HK-2 (cell line): ENCODE measurements around the gene TMIGD3.
"Not testable (repeated sequence)": the region's sequence is repeated elsewhere in the genome, so short reads cannot be mapped to it uniquely, and the experiment has no call there.

Experiments
- DNase-seq: peaks from one replicate; pipeline ENCODE4 v3.0.0-alpha.2; 2018; ENCODE audit not compliant: unreplicated experiment

The TMIGD3 gene

GRCh38 chr1:111503585-111504060 lies at the start of gene TMIGD3, which contains the start of gene ADORA3:
TMIGD3 (minus strand) TSS chr1:111503633; CDS start chr1:111503354, 279 bp downstream.
ADORA3 (minus strand) TSS chr1:111503633; CDS start chr1:111503354, 279 bp downstream.
- DNase-seq, result no peak

GRCh38 chr1:111553196-111553595 lies 49.8 kb upstream of the TMIGD3 start:
- DNase-seq, result peak; percentile 24

GRCh38 chr1:111552587-111552986 lies 49.2 kb upstream of the TMIGD3 start:
- no peak for DNase-seq

- DNase-seq, result no peak
Measured at GRCh38 chr1:111551623-111552411, 48.4 kb upstream of the TMIGD3 start.

- DNase-seq, result not testable (repeated sequence)
Measured at GRCh38 chr1:111547786-111548185, 44.4 kb upstream of the TMIGD3 start.

- DNase-seq, result peak; percentile 11
Measured at GRCh38 chr1:111542187-111542586, 38.8 kb upstream of the TMIGD3 start.

GRCh38 chr1:111541721-111542120 lies 38.3 kb upstream of the TMIGD3 start:
- peak; percentile 13 for DNase-seq

GRCh38 chr1:111540928-111541327 lies 37.5 kb upstream of the TMIGD3 start:
- DNase-seq, result no peak

GRCh38 chr1:111538343-111539025 lies 35.1 kb upstream of the TMIGD3 start:
- DNase-seq, result no peak

GRCh38 chr1:111535256-111536191 lies 32.1 kb upstream of the TMIGD3 start:
- no peak for DNase-seq

- no peak for DNase-seq
Measured at GRCh38 chr1:111520053-111520452, 16.6 kb upstream of the TMIGD3 start.

GRCh38 chr1:111517469-111518225 lies 14.2 kb upstream of the TMIGD3 start:
- DNase-seq, result no peak

- DNase-seq, result no peak
Measured at GRCh38 chr1:111516005-111516535, 12.6 kb upstream of the TMIGD3 start.

- DNase-seq, result no peak
Measured at GRCh38 chr1:111515291-111516004, 12.0 kb upstream of the TMIGD3 start.

- no peak for DNase-seq
Measured at GRCh38 chr1:111513410-111514020, 10.1 kb upstream of the TMIGD3 start.

GRCh38 chr1:111512931-111513330 lies 9.5 kb upstream of the TMIGD3 start:
- DNase-seq, result no peak

- no peak for DNase-seq
Measured at GRCh38 chr1:111512132-111512889, 8.9 kb upstream of the TMIGD3 start.

GRCh38 chr1:111511370-111511769 lies 7.9 kb upstream of the TMIGD3 start:
- no peak for DNase-seq

GRCh38 chr1:111509997-111510375 lies 6.6 kb upstream of the TMIGD3 start:
- no peak for DNase-seq
